Activated naive CD8-positive, alpha-beta T cell treated with anti-CD3 and anti-CD28 coated beads for 36 hours (primary cell): ENCODE measurements around the gene MED15. TPM values are rescaled to one million over a fixed set of nuclear protein-coding genes. Genes with fewer than 3 reads are reported as not detected.
"Not testable (repeated sequence)": the region's sequence is repeated elsewhere in the genome, so short reads cannot be mapped to it uniquely, and the experiment has no call there.

Source experiments
- DNase-seq: peaks from one replicate; pipeline ENCODE4 v3.0.0; 2021
- H3K27ac Mint-ChIP-seq: one replicate; pipeline ENCODE4 v1.8.0; 2022; ENCODE audit warnings: mild to moderate bottlenecking, moderate library complexity, mixed read lengths
- H3K27me3 Mint-ChIP-seq: one replicate; pipeline ENCODE4 v1.8.0; 2022; ENCODE audit warnings: mild to moderate bottlenecking, mixed read lengths
- H3K36me3 Mint-ChIP-seq: one replicate; pipeline ENCODE4 v1.8.0; 2021; ENCODE audit warnings: mild to moderate bottlenecking, mixed read lengths
- H3K4me1 Mint-ChIP-seq: one replicate; pipeline ENCODE4 v1.8.0; 2021; ENCODE audit warnings: mixed read lengths
- H3K4me3 Mint-ChIP-seq: one replicate; pipeline ENCODE4 v1.8.0; 2022; ENCODE audit warnings: mild to moderate bottlenecking, moderate library complexity, mixed read lengths
- H3K9me3 Mint-ChIP-seq: one replicate; pipeline ENCODE4 v1.8.0; 2022; ENCODE audit warnings: mixed read lengths
- total RNA-seq, 2 experiments: library from RNA; stranded (reverse); gene quantifications; one replicate each; pipeline ENCODE4 v1.2.3, GENCODE V29; 2021

The MED15 gene
- total RNA-seq, 2 experiments from 2014 or later = 91.1 to 91.8 TPM

DNA sequence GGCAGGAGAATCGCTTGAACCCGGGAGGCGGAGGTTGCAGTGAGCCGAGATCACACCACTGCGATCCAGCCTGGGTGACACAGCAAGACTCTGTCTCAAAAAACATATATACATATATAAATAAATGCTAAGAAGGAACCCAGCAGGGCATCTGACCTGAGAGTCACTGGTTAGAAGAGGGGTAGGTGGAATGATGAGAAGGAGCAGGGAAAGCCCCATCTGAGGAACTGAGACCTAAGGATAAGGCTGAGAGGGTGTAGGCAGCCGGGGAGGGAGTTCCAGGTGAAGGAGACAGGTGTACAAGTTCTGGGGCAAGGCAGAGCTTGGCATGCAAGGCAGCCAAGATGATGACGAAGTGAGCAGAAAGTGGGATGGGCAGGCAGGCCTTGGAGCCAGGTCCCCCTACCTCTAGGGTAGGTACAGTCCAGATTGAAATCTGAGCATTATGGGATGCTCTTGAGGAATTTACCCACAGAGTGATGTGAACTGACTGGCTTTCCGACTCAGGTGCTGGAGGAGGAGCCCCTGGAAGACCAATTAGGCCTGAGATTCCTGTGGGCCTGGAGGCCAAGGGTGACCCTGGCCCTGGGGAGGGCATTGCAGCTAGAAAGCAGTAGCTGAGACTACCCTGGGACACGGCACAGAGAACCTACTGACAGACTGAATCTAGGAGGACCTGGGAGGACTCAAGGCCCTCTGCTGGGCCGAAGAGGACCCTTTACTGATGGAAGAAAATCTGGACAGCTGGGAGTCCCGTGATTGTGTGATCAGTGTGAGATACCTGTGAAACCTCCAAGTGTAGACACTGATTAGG, 34.6 kb upstream of the MED15 start:
- H3K4me3 Mint-ChIP-seq = no peak overlapping the region
- H3K27me3 Mint-ChIP-seq = no peaks in the 10 kb centered on the region
- peaks cover 8% of the 10 kb centered on the region for H3K36me3 Mint-ChIP-seq
- no peak for DNase-seq
- H3K4me1 Mint-ChIP-seq = peaks cover 29% of the 10 kb centered on the region
- no peaks in the 10 kb centered on the region for H3K9me3 Mint-ChIP-seq
- no peak overlapping the region for H3K27ac Mint-ChIP-seq

DNA sequence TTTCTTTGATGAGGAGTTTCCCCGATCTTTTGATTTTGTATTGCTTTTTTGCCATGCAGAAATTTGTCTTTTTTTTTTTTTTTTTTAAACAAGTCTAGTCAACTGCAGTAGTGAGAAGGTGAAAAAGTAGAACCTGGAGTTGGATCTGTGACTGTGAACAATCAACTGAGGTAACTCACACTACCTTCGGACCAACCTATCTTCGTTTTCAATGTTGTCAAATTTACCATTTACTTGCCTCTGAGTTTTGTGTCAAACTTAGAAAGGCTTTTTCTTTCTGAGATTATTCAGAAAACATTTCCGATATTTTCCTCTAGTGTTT, 32.3 kb upstream of the MED15 start:
- Mint-ChIP-seq H3K27ac (peak overlapping the region; percentile 70), H3K36me3 (peaks cover 8% of the 10 kb centered on the region), H3K27me3 (no peaks in the 10 kb centered on the region), H3K4me3 (no peak overlapping the region), H3K9me3 (no peaks in the 10 kb centered on the region), H3K4me1 (peaks cover 22% of the 10 kb centered on the region)
- DNase-seq = no peak

DNA sequence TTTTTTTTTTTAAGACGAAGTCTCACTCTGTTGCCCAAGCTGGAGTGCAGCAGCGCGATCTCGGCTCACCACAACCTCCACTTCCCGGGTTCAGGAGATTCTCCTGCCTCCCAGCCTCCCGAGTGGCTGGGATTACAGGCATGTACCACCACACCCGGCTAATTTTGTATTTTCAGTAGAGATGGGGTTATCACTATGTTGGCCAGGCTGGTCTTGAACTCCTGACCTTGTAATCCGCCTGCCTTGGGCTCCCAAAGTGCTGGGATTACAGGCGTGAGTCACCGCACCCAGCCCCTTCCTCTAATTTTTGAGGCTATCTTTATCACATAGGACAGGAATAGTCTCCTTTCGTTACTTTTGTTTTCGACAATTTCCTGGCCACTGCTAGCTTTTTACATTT, 31.8 kb upstream of the MED15 start:
- H3K9me3 Mint-ChIP-seq, H3K36me3 Mint-ChIP-seq, H3K4me3 Mint-ChIP-seq, DNase-seq, H3K27me3 Mint-ChIP-seq: not testable (repeated sequence)
- peak overlapping the region; percentile 70 for H3K27ac Mint-ChIP-seq
- H3K4me1 Mint-ChIP-seq = peaks cover 22% of the 10 kb centered on the region

- not testable (repeated sequence) for H3K9me3 Mint-ChIP-seq, DNase-seq, H3K36me3 Mint-ChIP-seq, H3K27ac Mint-ChIP-seq, H3K27me3 Mint-ChIP-seq, H3K4me3 Mint-ChIP-seq
- H3K4me1 Mint-ChIP-seq = peaks cover 22% of the 10 kb centered on the region
Measured at GRCh38 chr22:20478059-20478458, 29.4 kb upstream of the MED15 start.

- Mint-ChIP-seq H3K4me3 (no peak overlapping the region), H3K36me3 (peaks cover 3% of the 10 kb centered on the region), H3K27me3 (no peaks in the 10 kb centered on the region), H3K4me1 (peaks cover 17% of the 10 kb centered on the region), H3K9me3 (no peaks in the 10 kb centered on the region), H3K27ac (no peak overlapping the region)
- DNase-seq = no peak
Measured at GRCh38 chr22:20479612-20480196, 27.7 kb upstream of the MED15 start.

GRCh38 chr22:20483143-20483506, 24.3 kb upstream of the MED15 start:
- H3K36me3 Mint-ChIP-seq, DNase-seq, H3K27me3 Mint-ChIP-seq, H3K27ac Mint-ChIP-seq, H3K4me3 Mint-ChIP-seq, H3K9me3 Mint-ChIP-seq, H3K4me1 Mint-ChIP-seq: not testable (repeated sequence)

GRCh38 chr22:20483771-20484170, 23.6 kb upstream of the MED15 start:
- peaks cover 4% of the 10 kb centered on the region for H3K36me3 Mint-ChIP-seq
- no peaks in the 10 kb centered on the region for H3K9me3 Mint-ChIP-seq
- DNase-seq = no peak
- H3K27me3 Mint-ChIP-seq = no peaks in the 10 kb centered on the region
- no peak overlapping the region for H3K4me3 Mint-ChIP-seq
- H3K4me1 Mint-ChIP-seq = peaks cover 3% of the 10 kb centered on the region
- no peak overlapping the region for H3K27ac Mint-ChIP-seq

DNA sequence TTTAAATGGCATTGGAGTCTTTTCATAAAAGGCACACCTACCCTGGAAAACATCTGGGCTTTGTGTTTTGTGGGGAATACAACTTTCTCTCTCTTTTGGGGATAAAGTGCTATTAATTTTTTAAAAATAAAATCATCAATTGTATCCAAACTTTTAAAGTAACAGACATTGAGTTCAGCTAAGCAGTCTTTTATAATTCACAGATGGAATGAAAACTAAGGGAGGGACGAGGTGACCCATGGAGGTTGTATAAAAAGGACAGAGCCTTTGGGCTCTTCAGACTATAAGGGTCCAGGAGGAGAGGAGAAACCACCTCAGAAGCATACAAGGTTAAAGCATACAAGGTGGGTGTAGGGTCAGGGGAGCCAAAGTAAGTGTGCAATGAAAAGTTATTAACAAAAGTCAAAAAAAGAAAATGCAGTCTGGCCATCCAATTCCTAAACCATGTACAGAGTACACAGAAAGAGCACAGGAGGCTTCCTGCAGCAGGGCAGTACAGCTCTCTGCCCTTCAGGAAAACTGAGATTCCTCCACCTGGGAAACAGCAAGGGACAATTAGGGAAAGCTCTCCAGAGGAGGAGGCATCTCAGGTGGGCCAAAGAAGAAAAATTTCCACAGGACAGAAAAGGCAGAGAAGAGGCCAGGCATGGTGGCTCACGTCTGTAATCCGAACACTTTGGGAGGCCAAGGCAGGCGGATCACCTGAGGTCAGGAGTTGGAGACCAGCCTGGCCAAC, 22.3 kb upstream of the MED15 start:
- no peak overlapping the region for H3K4me3 Mint-ChIP-seq
- peaks cover 4% of the 10 kb centered on the region for H3K36me3 Mint-ChIP-seq
- H3K27ac Mint-ChIP-seq = no peak overlapping the region
- H3K4me1 Mint-ChIP-seq = peaks cover 3% of the 10 kb centered on the region
- DNase-seq = no peak
- no peaks in the 10 kb centered on the region for H3K9me3 Mint-ChIP-seq
- no peaks in the 10 kb centered on the region for H3K27me3 Mint-ChIP-seq

DNA sequence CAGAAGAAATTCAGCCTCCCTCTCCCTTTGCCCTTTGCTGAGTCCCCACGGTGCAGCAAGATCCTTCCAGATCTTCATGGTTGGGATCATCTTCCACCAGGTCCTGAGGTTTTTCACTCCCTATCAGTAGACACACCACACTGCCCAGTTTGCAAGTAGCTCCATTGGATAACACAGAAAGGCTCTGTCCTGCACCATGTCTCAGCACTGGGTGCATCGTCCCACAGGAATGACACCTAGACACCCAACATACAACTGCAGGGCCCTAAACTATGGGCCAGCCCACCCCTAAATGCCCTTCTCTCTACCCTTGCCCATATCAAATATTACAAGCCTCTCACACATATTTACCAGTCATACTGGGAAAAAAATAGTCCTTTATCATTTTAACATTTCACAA, 21.2 kb upstream of the MED15 start:
- Mint-ChIP-seq H3K4me1 (peaks cover 13% of the 10 kb centered on the region), H3K4me3 (no peak overlapping the region), H3K27ac (no peak overlapping the region), H3K27me3 (no peaks in the 10 kb centered on the region), H3K9me3 (no peaks in the 10 kb centered on the region), H3K36me3 (peaks cover 4% of the 10 kb centered on the region)
- DNase-seq = no peak

DNA sequence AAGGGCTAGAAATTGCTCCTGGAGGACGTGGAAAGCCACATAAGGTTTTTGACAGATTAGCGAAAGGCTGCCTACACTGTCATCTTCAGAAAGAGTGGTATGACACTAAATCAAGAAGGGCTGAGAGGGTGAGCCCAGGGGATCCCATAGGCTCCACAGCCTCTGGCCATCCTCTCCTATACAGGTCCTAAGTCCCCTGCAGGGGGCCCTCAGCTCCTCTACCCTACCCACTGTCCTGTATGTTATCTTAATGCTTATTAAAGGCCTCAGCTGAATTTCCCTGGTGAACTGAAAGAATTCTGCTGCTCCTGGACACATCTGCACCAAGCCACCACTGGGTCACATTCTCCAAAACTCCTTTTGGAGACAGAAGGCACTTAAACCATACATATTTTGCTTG, 19.7 kb upstream of the MED15 start:
- Mint-ChIP-seq H3K9me3 (no peaks in the 10 kb centered on the region), H3K36me3 (peaks cover 4% of the 10 kb centered on the region), H3K27me3 (no peaks in the 10 kb centered on the region), H3K4me3 (no peak overlapping the region), H3K27ac (no peak overlapping the region), H3K4me1 (peaks cover 21% of the 10 kb centered on the region)
- no peak for DNase-seq

- H3K9me3 Mint-ChIP-seq = no peaks in the 10 kb centered on the region
- H3K27ac Mint-ChIP-seq = no peak overlapping the region
- H3K4me3 Mint-ChIP-seq = no peak overlapping the region
- no peaks in the 10 kb centered on the region for H3K27me3 Mint-ChIP-seq
- peaks cover 28% of the 10 kb centered on the region for H3K4me1 Mint-ChIP-seq
- DNase-seq = no peak
- H3K36me3 Mint-ChIP-seq = peaks cover 3% of the 10 kb centered on the region
Measured at GRCh38 chr22:20488946-20489345, 18.5 kb upstream of the MED15 start.

DNA sequence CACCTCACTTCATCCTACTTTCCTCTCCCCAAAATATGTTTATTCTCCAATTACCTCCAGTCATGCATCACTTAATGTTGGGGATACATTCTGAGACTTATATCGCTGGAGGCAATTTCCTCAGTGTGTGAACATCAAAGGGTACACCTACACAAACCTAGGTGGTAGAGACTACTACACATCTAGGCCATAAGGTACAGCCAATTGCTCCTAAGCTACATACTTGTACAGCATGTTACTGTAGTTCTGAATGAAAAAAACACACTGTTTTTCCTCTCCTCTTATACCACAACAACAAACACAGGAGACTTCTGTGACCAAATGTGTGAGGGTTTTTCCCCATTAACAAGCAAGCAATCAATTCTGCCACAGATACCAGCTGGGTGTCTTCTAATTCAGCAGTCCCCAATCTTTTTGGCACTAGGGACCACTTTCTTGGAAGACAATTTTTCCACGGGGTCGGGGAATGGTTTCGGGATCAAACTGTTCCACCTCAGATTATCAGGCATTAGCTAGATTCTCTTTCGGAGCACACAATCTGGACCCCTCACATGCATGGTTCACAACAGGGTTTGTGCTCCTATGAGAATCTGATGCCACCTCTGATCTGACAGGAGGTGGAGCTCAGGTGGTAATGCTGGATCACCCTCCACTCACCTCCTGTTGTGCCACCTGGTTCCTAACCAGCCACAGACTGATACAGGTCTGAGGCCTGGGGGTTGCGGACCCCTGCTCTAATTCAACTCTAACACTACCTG, 17.0 kb upstream of the MED15 start:
- Mint-ChIP-seq H3K4me1 (peaks cover 35% of the 10 kb centered on the region), H3K9me3 (no peaks in the 10 kb centered on the region), H3K36me3 (peaks cover 2% of the 10 kb centered on the region), H3K27me3 (no peaks in the 10 kb centered on the region), H3K27ac (no peak overlapping the region), H3K4me3 (no peak overlapping the region)
- DNase-seq = no peak

- Mint-ChIP-seq H3K27ac (no peak overlapping the region), H3K36me3 (peaks cover 2% of the 10 kb centered on the region), H3K27me3 (no peaks in the 10 kb centered on the region), H3K9me3 (no peaks in the 10 kb centered on the region), H3K4me3 (no peak overlapping the region), H3K4me1 (peaks cover 35% of the 10 kb centered on the region)
- no peak for DNase-seq
Measured at GRCh38 chr22:20490941-20491307, 16.5 kb upstream of the MED15 start.

DNA sequence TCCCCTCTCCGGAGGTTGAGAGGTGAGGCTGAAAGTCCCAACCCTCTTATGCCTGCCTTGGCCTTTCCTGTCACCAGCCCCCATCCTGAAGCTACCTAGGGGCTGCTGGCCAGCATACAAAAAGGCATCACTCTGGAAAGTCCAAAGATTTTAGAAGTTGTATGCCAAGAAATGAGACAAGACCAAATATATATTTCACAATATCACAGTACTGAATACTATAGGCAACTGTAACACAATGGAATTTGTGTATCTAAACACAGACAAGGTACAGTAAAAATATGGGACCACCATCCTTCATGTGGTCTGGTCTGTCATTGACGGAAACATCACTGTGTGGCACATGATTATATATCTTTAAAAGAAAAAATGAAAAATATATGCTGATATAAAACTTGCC, 16.1 kb upstream of the MED15 start:
- no peaks in the 10 kb centered on the region for H3K27me3 Mint-ChIP-seq
- no peak overlapping the region for H3K27ac Mint-ChIP-seq
- H3K4me3 Mint-ChIP-seq = no peak overlapping the region
- H3K4me1 Mint-ChIP-seq = peaks cover 38% of the 10 kb centered on the region
- no peaks in the 10 kb centered on the region for H3K9me3 Mint-ChIP-seq
- peaks cover 2% of the 10 kb centered on the region for H3K36me3 Mint-ChIP-seq
- no peak for DNase-seq
